Measurements from ENCODE around the gene SMARCD3. TPM values are rescaled to one million over a fixed set of nuclear protein-coding genes. Genes with fewer than 3 reads are reported as not detected.

Gene SMARCD3
- total RNA-seq, 1 donor from 2014 or later: 96.9 TPM

- no peak overlapping the region for H3K27ac Mint-ChIP-seq (ENCODE audit: unreplicated experiment)
- no peak overlapping the region for H3K4me3 Mint-ChIP-seq (ENCODE audit: unreplicated experiment)
- TF ChIP-seq CTCF (IDR thresholded peaks at IDR 0.05): no peak
- DNase-seq (ENCODE audit: extremely low spot score, unreplicated experiment): no peak
- no peaks in the 10 kb centered on the region for H3K4me1 Mint-ChIP-seq (ENCODE audit: unreplicated experiment)
- peaks cover 37% of the 10 kb centered on the region for H3K27me3 Mint-ChIP-seq (ENCODE audit: unreplicated experiment)
- no peaks in the 10 kb centered on the region for H3K36me3 Mint-ChIP-seq (ENCODE audit: unreplicated experiment)
- H3K9me3 Mint-ChIP-seq (ENCODE audit: unreplicated experiment): no peaks in the 10 kb centered on the region
Observed at GRCh38 chr7:151205730-151206129, 42.8 kb downstream of the SMARCD3 start.

- DNase-seq (ENCODE audit: extremely low spot score, unreplicated experiment): no peak
- H3K27me3 Mint-ChIP-seq (ENCODE audit: unreplicated experiment): peaks cover 40% of the 10 kb centered on the region
- H3K4me3 Mint-ChIP-seq (ENCODE audit: unreplicated experiment): no peak overlapping the region
- H3K4me1 Mint-ChIP-seq (ENCODE audit: unreplicated experiment): no peaks in the 10 kb centered on the region
- H3K9me3 Mint-ChIP-seq (ENCODE audit: unreplicated experiment): no peaks in the 10 kb centered on the region
- no peaks in the 10 kb centered on the region for H3K36me3 Mint-ChIP-seq (ENCODE audit: unreplicated experiment)
- TF ChIP-seq CTCF (IDR thresholded peaks at IDR 0.05): no peak
- no peak overlapping the region for H3K27ac Mint-ChIP-seq (ENCODE audit: unreplicated experiment)
Observed at GRCh38 chr7:151204383-151205032, 44.0 kb downstream of the SMARCD3 start.

GRCh38 chr7:151202836-151203235 is 45.7 kb downstream of the SMARCD3 start:
- Mint-ChIP-seq H3K9me3 (ENCODE audit: unreplicated experiment) (no peaks in the 10 kb centered on the region), H3K4me1 (ENCODE audit: unreplicated experiment) (no peaks in the 10 kb centered on the region), H3K27ac (ENCODE audit: unreplicated experiment) (no peak overlapping the region), H3K27me3 (ENCODE audit: unreplicated experiment) (peaks cover 40% of the 10 kb centered on the region), H3K36me3 (ENCODE audit: unreplicated experiment) (no peaks in the 10 kb centered on the region), H3K4me3 (ENCODE audit: unreplicated experiment) (no peak overlapping the region)
- no peak for DNase-seq (ENCODE audit: extremely low spot score, unreplicated experiment)
- TF ChIP-seq CTCF (IDR thresholded peaks at IDR 0.05): no peak

- H3K4me3 Mint-ChIP-seq (ENCODE audit: unreplicated experiment): no peak overlapping the region
- peaks cover 38% of the 10 kb centered on the region for H3K27me3 Mint-ChIP-seq (ENCODE audit: unreplicated experiment)
- H3K4me1 Mint-ChIP-seq (ENCODE audit: unreplicated experiment): no peaks in the 10 kb centered on the region
- no peak overlapping the region for H3K27ac Mint-ChIP-seq (ENCODE audit: unreplicated experiment)
- H3K36me3 Mint-ChIP-seq (ENCODE audit: unreplicated experiment): no peaks in the 10 kb centered on the region
- no peak for TF ChIP-seq CTCF (IDR thresholded peaks at IDR 0.05)
- DNase-seq (ENCODE audit: extremely low spot score, unreplicated experiment): no peak
- H3K9me3 Mint-ChIP-seq (ENCODE audit: unreplicated experiment): no peaks in the 10 kb centered on the region
Observed at GRCh38 chr7:151201751-151202150, 46.7 kb downstream of the SMARCD3 start.

- Mint-ChIP-seq H3K36me3 (ENCODE audit: unreplicated experiment) (no peaks in the 10 kb centered on the region), H3K27ac (ENCODE audit: unreplicated experiment) (no peak overlapping the region), H3K4me1 (ENCODE audit: unreplicated experiment) (no peaks in the 10 kb centered on the region), H3K27me3 (ENCODE audit: unreplicated experiment) (peaks cover 34% of the 10 kb centered on the region), H3K9me3 (ENCODE audit: unreplicated experiment) (no peaks in the 10 kb centered on the region), H3K4me3 (ENCODE audit: unreplicated experiment) (no peak overlapping the region)
- no peak for DNase-seq (ENCODE audit: extremely low spot score, unreplicated experiment)
- TF ChIP-seq CTCF (IDR thresholded peaks at IDR 0.05): no peak
Observed at GRCh38 chr7:151201344-151201743, 47.1 kb downstream of the SMARCD3 start.
